NOMO-1 treated with dmso at 0.1 percent for 144 hours (cell line): ENCODE data around the gene RFTN1.

Experiments
- DNase-seq: peaks from one replicate; lab custom pipeline; 2025; ENCODE audit not compliant: unreplicated experiment; lab: John Stamatoyannopoulos, UW

The RFTN1 gene

DNA sequence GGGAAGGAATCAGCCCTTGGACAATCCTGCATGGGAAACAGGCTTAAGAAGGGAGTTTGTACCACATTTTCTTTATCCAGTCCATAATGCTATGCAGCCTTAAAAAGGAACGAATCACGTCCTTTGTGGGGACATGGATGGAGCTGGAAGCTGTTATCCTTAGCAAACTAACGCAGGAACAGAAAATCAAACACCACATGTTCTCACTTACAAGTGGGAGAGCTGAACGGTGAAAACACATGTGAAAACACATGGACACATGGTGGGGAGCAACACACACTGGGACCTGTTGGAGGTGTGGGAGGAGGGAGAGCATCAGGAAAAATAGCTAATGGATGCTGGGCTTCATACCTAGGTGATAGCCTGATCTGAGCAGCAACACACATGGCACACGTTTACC lies 178.2 kb downstream of the RFTN1 start:
- DNase-seq, result no peak

DNA sequence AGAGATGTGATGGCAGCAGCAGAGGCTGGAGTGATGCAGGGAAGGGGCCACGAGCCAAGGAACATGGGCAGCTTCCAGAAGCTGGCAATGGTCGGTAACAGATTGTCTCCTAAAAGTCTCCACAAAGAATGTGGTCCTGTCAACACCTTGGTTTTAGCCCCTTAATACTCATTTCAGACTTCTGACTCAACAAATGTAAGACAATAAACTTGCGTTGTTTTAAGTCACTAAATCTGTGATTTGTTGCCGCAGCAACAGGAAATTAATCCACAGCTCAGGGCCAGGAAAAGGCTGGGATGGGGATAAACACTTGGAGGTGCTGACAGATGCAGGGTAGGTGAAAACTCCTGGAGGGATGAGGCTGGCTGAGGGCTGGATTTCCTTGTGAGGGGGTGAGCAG lies 178.6 kb downstream of the RFTN1 start:
- no peak for DNase-seq

DNA sequence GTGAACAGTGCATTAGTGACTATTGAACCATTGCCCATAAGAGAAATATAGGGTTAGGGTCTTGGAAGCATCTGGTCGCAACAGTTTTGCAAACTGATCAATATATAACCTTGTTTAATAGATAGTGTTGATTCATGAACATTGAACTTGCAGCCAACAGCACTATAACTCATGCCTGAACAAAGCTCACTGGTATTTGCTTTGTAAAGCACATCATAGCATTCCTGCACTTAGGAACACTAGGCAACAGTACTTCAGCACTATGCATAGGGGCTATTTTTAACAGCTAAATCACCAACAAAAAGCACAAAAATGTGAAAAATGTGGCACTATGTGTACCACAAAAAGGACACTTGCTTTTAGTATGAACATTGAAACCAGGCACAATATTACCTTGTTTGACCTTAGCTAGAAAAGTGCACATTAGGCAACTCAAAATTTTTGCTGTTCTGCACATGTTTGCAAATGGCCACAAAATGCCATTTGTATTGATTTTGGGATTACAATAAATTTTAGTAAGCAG lies 180.5 kb downstream of the RFTN1 start:
- no peak for DNase-seq

DNA sequence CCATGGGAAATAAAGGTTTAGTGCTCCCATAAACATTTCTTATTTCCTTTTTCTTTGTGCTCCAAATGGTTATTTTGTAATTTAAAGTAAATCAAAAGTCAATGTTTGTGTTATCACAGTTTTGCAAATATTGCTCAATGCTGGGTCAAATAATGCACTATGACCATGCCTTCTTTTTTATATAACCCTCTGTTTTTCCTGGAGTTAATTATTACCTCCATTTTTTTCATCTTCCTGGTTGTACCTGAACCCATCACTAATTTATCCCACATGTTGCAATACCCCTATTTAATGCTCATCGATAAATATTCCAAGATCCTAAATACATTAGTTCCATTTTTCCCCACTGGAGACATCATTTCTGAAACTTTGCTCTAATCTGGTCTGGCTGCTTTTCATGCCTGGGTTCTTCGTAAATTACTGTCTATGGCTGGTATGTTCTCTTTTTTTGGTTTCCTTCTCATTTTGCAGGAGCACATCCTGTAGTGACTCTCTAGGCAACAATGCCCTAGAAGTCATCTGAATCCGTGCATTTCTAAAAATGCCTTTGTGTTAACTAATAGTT lies 182.1 kb downstream of the RFTN1 start:
- DNase-seq, result no peak

DNA sequence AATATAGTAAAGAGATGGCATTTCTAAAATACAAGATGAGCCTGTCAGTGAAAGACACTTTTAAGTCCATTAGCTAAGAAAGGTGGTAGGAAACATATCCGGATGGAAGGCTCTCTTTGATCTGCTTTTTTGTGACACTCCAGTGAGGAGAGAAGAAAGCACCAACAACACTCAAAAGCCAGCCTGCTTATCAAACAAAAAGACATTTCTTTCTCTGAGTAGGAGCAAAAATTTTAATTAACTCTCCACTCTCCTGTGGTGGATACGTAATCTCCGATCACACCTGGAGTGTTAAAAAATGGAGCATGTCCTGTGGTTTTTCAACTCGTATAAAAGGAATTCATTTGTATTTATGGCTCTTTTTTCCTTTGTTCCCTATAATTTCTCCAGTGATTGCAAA lies 183.1 kb downstream of the RFTN1 start:
- DNase-seq, result no peak

DNA sequence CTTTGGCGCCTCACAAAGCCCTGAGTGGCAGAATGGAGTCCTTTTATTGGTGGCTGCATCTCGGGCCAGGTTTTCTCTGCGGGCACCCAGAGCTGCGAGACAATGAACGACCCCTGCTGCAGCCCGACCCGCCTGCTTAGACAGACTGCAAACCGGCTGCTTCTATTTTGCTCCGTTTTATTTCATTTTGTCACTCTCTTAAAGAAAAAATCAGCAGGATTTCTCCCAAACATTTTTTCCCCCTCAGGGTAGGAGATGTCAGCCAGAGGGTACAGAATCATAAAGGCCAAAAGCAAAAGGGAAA lies 183.7 kb downstream of the RFTN1 start:
- DNase-seq, result no peak

DNA sequence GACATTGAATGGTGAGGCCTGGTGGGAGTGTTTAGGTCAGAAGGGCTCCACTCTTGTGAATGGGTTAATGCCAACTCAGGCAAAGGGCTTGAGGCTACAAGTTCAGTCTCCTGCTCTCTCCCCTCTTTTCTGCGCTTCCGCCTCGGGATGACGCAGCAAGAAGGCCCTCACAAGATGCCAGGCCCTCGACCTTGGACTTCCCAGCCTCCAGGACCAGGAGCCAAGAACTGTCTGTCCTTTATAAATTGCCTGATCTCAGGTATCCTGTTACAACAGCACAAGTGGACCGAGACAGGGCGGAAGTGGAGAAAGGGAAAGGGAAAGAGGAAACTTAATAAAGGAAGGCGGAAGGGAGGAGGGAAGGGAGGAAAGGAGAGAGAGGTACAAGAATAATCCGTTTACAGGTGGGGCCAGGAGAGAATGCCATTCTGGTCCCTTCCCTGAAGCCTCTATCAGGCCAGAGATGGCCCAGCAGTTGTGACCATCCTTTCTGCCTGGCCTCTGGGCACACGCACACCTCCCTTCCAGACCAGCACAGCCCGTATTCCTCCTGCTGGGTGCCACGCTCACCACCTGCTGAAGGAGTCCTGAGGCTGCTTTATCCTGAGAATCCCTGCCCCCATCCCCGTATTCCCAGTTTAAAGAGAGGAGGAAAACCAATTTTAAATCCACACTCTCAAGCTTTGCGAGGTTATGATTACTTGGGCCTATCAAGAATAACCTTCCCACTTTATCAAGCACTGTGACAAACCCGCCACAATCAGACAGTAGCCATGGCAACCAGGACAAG lies 184.3 kb downstream of the RFTN1 start:
- no peak for DNase-seq

DNA sequence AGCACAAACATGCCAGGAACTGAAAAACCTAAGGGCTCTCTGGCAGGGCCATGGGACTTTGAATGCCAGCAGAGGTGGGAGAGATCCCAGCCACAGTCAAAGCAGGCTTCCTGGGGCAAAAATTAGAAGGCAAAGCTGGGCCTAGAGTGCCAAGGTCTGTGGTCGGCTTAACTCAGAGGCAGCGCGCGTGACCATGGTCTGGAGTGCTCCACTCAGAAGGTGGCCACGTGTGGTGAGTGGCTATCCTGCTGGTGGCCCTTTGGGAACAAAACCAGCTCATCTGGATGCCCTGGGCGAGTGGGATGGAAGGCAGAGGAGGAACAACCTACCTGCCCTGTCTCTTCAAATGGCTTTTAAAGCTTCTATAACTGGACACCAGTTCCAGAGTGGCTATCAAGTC lies 185.4 kb downstream of the RFTN1 start:
- no peak for DNase-seq

DNA sequence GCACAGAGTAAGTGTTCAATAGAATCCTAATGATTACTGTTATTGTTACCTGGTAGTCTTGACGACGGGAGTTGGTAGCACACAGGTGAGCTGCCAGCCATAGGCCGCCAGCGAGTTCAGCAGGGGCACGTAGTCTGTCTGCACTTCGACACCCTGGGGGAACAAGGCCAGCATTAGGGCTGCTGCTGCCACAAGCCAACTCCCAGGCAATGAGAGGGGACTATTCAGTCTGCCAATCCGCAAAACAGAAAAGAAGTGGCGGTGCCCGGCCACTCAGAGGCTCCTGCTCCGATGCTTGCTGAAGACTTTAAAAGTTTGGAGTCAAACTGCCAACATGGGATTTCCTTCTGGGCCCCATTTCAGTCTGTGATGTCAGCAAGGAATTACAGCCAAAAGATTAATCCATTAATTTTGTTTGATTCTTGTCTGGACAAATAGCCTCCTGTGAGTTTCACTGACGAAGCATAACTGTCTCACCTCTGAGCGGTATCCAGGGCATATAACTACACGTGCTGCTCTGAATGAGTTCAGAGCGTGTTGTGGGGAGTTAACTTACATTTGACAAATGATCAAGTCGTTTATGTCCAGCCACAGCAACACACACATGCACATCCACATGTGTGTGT lies 186.7 kb downstream of the RFTN1 start:
- no peak for DNase-seq

DNA sequence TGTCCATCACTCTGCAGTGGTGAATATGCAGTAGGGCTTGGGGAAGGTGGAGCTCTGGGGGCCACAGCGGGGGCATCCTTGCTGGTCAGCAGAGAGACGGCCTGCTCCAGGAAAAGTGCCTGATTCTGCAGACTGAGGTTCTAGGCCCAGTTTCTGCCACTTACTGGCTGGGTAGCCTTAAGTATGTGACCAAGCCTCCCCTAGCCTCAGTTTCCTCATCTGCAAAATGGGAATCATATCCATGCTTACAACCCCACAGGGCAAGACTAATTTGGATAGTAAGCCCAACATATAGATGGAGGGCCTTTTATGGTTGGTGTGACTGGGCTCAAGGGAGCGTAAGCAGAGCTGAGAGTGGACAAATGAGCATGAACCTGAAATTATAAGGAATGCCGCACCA lies 187.6 kb downstream of the RFTN1 start:
- no peak for DNase-seq

DNA sequence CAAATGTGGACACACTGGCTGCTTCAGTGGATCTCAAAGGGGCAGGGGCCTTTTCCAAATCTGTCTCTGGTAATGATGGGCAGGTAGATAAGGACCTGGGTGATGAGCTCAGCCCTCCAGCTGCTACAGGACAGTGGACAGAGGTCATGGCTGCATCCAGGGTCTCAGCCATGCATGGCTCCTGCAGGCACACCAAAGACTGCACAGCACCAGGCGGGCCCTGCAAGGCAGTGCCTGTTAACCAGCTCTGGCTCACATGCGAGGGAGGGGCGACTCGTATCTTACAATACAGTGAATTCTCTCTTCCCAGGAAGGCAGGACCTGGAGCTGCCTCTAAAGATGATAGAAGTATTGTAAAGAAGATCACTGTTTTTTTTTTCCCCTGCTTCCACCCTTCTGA lies 189.8 kb downstream of the RFTN1 start:
- no peak for DNase-seq

DNA sequence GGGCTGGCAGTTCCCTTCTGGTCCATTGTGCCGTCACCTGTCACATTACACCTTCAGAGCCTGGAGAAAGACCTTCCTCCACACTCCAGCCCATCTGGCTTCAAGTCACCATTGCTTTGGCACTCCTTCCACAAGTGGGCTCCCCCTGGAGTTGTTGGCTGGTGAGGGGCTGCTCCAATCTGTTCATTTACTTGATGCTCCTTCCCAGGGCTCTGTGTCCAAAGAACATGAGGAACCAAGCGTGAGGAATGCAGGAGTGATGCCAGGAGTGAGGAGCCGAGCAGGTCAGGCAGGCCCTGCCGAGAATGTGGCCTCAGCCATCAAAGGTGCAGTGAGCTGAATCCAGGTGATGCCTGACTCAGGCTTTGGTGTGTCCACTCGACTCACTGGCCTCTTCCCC lies 191.3 kb downstream of the RFTN1 start:
- no peak for DNase-seq

DNA sequence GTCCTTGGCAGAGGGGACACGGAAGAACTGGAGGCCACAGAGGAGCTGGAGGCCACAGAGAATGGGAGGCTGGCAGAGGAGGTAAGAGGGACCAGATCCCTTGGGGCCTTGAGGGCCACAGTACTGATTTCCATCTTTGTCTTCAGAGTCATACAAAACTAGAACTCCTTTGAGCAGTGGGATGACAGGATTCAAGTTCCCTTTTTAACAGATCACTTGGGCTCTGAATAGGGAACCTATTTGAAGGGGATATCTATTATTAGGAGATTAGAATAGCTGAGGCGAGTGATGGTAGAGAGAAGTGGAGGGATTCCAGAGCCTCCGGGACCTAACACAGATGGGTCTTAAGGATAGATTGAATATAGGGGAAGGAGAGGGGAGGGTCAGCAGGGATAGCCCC lies 192.8 kb downstream of the RFTN1 start:
- no peak for DNase-seq

DNA sequence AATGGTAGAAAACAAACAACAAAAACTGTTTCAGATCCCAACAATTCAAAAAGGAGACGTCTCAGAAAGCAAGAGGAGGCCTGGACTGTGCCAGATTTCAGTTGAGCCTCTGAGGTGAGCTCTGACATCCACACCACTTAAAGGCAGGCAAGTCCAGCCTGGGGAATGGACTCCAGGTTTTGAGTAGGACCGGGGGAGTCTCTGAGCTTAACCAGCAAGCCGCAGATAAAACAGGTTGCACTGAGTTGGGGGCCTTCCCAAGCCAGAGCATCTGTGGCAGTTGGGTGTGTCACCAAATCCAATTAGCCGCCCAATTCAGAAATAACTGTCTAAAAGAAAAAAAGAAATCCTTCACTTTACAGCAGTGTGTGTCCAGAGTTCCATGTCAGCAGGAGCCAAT lies 193.8 kb downstream of the RFTN1 start:
- no peak for DNase-seq

DNA sequence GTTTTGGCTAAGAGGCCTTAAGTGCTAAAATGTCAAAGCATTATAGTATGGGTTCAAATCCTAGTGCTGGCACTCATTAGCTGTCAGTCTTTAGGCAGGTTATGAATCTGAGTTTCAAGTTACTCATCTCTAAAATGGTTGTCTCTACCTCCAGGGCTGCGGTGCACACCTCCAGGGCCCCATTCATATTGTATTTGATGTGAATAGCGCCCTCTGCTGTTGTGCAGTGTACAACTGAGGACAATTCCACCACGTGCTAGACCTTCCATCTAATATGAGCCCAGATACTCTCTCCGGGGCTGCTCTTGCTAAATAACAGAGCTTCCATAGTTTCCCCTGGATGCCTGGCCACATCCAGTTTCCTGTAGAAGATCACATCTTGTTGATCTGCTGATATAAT lies 194.2 kb downstream of the RFTN1 start:
- no peak for DNase-seq

DNA sequence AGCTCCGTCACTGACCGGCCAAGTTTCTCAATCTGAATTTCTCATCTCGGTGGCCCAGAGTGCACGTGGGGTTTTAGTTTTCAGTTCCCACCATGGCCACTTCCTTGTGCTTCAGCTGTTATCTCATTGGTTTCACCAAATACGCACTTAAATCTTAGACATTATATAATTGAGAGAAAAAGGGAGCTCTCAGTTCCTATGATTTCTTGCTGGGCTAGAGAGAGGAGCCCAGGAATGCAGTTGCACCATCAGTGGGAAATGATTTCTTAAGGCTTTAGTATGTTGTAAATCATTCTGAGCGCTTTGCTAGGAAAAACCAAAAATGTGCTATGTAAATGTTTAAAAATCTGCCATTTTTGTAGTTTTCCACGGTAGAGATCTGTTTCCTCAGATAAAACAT lies 195.3 kb downstream of the RFTN1 start:
- DNase-seq, result no peak

DNA sequence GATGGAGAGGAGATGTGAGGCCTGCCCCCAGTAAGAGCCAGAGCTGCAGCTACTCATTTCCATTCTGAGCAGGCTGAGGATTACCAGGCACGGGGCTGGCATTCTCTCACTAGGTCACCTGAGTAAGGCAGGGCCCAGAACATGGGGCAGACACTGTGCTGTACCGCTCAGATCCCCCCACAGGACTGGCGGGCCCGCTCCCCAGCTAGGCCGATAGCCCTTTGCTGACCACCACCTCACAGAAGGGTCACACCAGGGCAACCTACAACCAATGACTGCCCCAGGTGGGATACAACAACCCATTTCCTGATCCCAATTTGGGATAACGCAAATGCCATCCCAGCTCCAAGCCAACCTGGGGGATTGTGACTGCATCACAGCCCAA lies 195.9 kb downstream of the RFTN1 start:
- no peak for DNase-seq

DNA sequence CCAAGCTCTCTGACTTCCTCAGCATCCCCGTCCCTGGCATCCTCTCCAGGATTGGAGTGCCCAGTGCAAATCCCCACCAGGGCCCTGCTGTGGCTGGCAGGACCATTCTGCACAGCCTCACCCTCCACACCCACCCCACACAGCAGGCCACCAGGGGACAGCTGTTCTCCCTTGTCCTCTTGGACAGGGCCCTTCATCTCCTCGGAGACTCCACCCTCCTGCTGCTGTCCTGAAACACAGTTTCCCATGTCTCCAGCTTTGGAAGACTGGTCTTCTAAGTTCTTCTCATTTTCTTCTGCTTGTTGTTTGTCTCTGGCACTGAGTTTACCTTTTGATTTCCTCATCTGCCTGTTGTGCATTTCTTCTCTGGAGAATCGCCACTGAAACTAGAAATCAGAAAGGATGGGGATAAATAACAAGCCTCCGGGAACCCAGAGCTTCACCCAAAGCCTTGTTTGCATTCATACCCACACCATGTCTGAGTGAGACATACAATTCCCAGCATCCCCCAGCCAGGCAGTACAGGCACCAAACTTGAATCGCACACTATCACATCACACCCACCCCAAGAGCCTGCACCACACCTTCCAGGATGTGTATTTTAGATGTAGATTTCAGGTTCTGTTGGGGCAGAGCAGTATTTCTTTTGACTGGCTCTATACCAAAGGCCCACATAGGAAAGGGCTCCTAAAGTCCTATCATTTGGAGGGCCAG lies 196.5 kb downstream of the RFTN1 start:
- DNase-seq, result no peak

DNA sequence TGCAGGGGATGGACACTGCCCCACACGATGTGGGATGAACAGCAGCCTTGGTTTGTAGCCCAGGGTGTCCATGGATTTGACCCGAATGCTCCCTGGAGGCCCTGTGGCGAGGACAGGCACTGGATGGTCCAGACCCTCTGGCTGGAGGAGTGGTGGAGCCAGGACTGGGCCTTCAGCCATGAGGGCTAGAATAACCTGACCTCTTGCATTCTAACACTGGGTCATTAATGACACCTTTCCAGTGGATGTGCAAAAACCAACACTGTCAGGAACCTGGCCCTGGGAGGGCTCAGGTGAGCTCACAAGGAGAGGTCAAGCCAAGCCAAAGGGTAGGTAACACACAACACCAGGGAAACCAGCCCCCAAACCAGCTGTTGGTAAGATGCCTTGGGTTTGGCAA lies 197.1 kb downstream of the RFTN1 start:
- DNase-seq, result no peak

DNA sequence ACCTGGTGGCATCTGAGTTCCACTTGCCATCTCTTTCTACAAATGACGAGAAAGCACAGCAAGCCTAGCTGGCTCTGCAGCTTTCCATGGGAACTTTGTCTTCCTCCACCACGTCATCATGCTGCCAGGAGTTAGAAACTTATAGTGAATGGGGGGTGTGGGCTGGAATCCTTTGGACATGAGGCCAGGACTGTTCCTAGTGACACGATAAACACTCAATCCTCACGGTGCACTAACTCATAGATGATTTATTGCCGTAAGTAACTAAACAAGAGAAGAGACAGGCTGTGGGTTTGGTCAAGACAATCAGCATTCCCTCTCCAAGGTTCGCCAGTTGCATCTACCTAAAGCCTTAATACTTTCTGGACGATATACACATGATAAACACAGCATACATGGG lies 197.9 kb downstream of the RFTN1 start:
- no peak for DNase-seq

DNA sequence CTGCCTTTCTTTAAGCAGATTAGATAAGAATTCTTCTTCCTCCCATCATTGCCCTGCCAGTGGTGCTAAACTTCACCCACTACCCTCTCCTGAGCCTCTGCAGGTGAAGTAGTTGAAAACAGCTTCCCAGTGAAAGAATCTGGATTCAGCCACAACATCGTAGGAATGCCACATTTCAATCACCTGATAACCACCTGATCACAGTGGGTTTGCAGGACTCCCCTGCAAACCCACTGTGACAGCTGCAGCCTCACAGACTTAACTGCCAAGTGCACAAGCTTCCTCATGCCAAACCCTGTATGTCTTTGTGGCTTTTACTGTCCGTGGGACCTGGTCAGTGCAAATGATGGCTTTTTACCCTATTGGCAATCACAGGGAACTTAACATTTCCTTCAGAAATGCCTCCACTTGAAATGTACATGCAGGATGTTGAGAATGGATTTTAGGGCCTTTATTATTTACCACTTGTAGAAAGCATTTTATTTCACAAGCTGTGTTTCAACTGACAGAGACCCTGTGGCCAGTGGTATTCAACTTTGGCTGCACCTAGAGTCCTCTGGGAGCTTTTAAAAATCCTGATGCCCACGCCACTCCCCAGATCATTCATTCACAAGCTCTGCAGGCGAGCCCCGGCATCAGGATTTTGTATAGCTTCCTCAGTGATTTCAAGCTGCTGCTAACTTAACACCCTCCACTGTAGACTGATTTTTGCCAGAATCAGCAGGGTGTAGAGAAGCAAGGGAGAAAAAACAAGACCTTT lies 199.4 kb downstream of the RFTN1 start:
- DNase-seq, result no peak
